ENCODE results near the gene EMILIN3.

EMILIN3 gene

GRCh38 chr20:41366546-41367392 lies at the start of gene EMILIN3:
Gene EMILIN3, minus strand, starts transcription at chr20:41366818. Its CDS starts 184 bp downstream, at chr20:41366634.
- Histone ChIP-seq H3K27me3 (ENCODE audit: control insufficient read depth, insufficient read depth, low read length) (peaks cover 27% of the 10 kb centered on the region), H3K4me3 (ENCODE audit: low read length) (peak within 1 kb of the TSS; percentile 39; the same call in 1 of the 2 replicates), H3K9me3 (ENCODE audit: control insufficient read depth, insufficient read depth, low read length) (peaks cover 3% of the 10 kb centered on the region), H3K36me3 (ENCODE audit: control insufficient read depth, insufficient read depth, low read length) (no peaks in the 10 kb centered on the region), H3K4me1 (ENCODE audit: control insufficient read depth, insufficient read depth, low read length) (no peaks in the 10 kb centered on the region; the same call in 1 of the 2 replicates), H3K27ac (ENCODE audit: low read length) (no peak within 1 kb of the TSS)
- DNase-seq (ENCODE audit: low read depth, low spot score): no peak
- no CpG with 5 or more reads among the region's 93 CpGs for WGBS (ENCODE audit: insufficient coverage, insufficient read length)

GRCh38 chr20:41415191-41415590 lies 48.6 kb upstream of the EMILIN3 start:
- Histone ChIP-seq H3K27me3 (ENCODE audit: control insufficient read depth, insufficient read depth, low read length) (no peaks in the 10 kb centered on the region), H3K9me3 (ENCODE audit: control insufficient read depth, insufficient read depth, low read length) (no peaks in the 10 kb centered on the region), H3K4me1 (ENCODE audit: control insufficient read depth, insufficient read depth, low read length) (no peaks in the 10 kb centered on the region), H3K36me3 (ENCODE audit: control insufficient read depth, insufficient read depth, low read length) (peaks cover 22% of the 10 kb centered on the region), H3K4me3 (ENCODE audit: low read length) (no peak overlapping the region), H3K27ac (ENCODE audit: low read length) (no peak overlapping the region)
- DNase-seq (ENCODE audit: low read depth, low spot score): no peak
- no CpG with 5 or more reads among the region's 8 CpGs for WGBS (ENCODE audit: insufficient coverage, insufficient read length)

- no CpG with 5 or more reads among the region's 5 CpGs for WGBS (ENCODE audit: insufficient coverage, insufficient read length)
- no peak for DNase-seq (ENCODE audit: low read depth, low spot score)
- Histone ChIP-seq H3K36me3 (ENCODE audit: control insufficient read depth, insufficient read depth, low read length) (peaks cover 22% of the 10 kb centered on the region), H3K4me3 (ENCODE audit: low read length) (no peak overlapping the region), H3K9me3 (ENCODE audit: control insufficient read depth, insufficient read depth, low read length) (no peaks in the 10 kb centered on the region), H3K27me3 (ENCODE audit: control insufficient read depth, insufficient read depth, low read length) (no peaks in the 10 kb centered on the region), H3K4me1 (ENCODE audit: control insufficient read depth, insufficient read depth, low read length) (no peaks in the 10 kb centered on the region), H3K27ac (ENCODE audit: low read length) (no peak overlapping the region)
These were observed 46.6 kb upstream of the EMILIN3 start for GRCh38 chr20:41413169-41413568.

- DNase-seq (ENCODE audit: low read depth, low spot score): no peak
- Histone ChIP-seq H3K27me3 (ENCODE audit: control insufficient read depth, insufficient read depth, low read length) (no peaks in the 10 kb centered on the region), H3K4me3 (ENCODE audit: low read length) (no peak overlapping the region), H3K4me1 (ENCODE audit: control insufficient read depth, insufficient read depth, low read length) (no peaks in the 10 kb centered on the region), H3K9me3 (ENCODE audit: control insufficient read depth, insufficient read depth, low read length) (no peaks in the 10 kb centered on the region), H3K36me3 (ENCODE audit: control insufficient read depth, insufficient read depth, low read length) (peaks cover 25% of the 10 kb centered on the region), H3K27ac (ENCODE audit: low read length) (no peak overlapping the region)
- no CpG with 5 or more reads among the region's 12 CpGs for WGBS (ENCODE audit: insufficient coverage, insufficient read length)
These were observed 45.9 kb upstream of the EMILIN3 start for GRCh38 chr20:41412324-41413120.

GRCh38 chr20:41411391-41411847 lies 44.8 kb upstream of the EMILIN3 start:
- Histone ChIP-seq H3K27me3 (ENCODE audit: control insufficient read depth, insufficient read depth, low read length) (no peaks in the 10 kb centered on the region), H3K27ac (ENCODE audit: low read length) (no peak overlapping the region), H3K36me3 (ENCODE audit: control insufficient read depth, insufficient read depth, low read length) (peaks cover 25% of the 10 kb centered on the region), H3K4me1 (ENCODE audit: control insufficient read depth, insufficient read depth, low read length) (no peaks in the 10 kb centered on the region), H3K4me3 (ENCODE audit: low read length) (no peak overlapping the region), H3K9me3 (ENCODE audit: control insufficient read depth, insufficient read depth, low read length) (no peaks in the 10 kb centered on the region)
- DNase-seq (ENCODE audit: low read depth, low spot score): no peak
- no CpG with 5 or more reads among the region's 2 CpGs for WGBS (ENCODE audit: insufficient coverage, insufficient read length)

- no peaks in the 10 kb centered on the region for H3K27me3 ChIP-seq (ENCODE audit: control insufficient read depth, insufficient read depth, low read length)
- WGBS (ENCODE audit: insufficient coverage, insufficient read length): no CpG with 5 or more reads among the region's 9 CpGs
- H3K9me3 ChIP-seq (ENCODE audit: control insufficient read depth, insufficient read depth, low read length): no peaks in the 10 kb centered on the region
- no peak overlapping the region for H3K27ac ChIP-seq (ENCODE audit: low read length)
- peaks cover 30% of the 10 kb centered on the region for H3K36me3 ChIP-seq (ENCODE audit: control insufficient read depth, insufficient read depth, low read length)
- H3K4me1 ChIP-seq (ENCODE audit: control insufficient read depth, insufficient read depth, low read length): no peaks in the 10 kb centered on the region
- no peak overlapping the region for H3K4me3 ChIP-seq (ENCODE audit: low read length)
- DNase-seq (ENCODE audit: low read depth, low spot score): no peak
These were observed 42.4 kb upstream of the EMILIN3 start for GRCh38 chr20:41408986-41409385.

- no peaks in the 10 kb centered on the region for H3K4me1 ChIP-seq (ENCODE audit: control insufficient read depth, insufficient read depth, low read length)
- H3K27me3 ChIP-seq (ENCODE audit: control insufficient read depth, insufficient read depth, low read length): no peaks in the 10 kb centered on the region
- H3K9me3 ChIP-seq (ENCODE audit: control insufficient read depth, insufficient read depth, low read length): no peaks in the 10 kb centered on the region
- H3K36me3 ChIP-seq (ENCODE audit: control insufficient read depth, insufficient read depth, low read length): peaks cover 29% of the 10 kb centered on the region
- no peak overlapping the region for H3K4me3 ChIP-seq (ENCODE audit: low read length)
- no peak for DNase-seq (ENCODE audit: low read depth, low spot score)
- WGBS (ENCODE audit: insufficient coverage, insufficient read length): no CpG with 5 or more reads among the region's 5 CpGs
- H3K27ac ChIP-seq (ENCODE audit: low read length): no peak overlapping the region
These were observed 41.7 kb upstream of the EMILIN3 start for GRCh38 chr20:41408156-41408794.

- H3K4me1 ChIP-seq (ENCODE audit: control insufficient read depth, insufficient read depth, low read length): no peaks in the 10 kb centered on the region
- no peaks in the 10 kb centered on the region for H3K9me3 ChIP-seq (ENCODE audit: control insufficient read depth, insufficient read depth, low read length)
- no peak overlapping the region for H3K4me3 ChIP-seq (ENCODE audit: low read length)
- H3K27me3 ChIP-seq (ENCODE audit: control insufficient read depth, insufficient read depth, low read length): no peaks in the 10 kb centered on the region
- peaks cover 26% of the 10 kb centered on the region for H3K36me3 ChIP-seq (ENCODE audit: control insufficient read depth, insufficient read depth, low read length)
- H3K27ac ChIP-seq (ENCODE audit: low read length): no peak overlapping the region
- no peak for DNase-seq (ENCODE audit: low read depth, low spot score)
- no CpG with 5 or more reads among the region's 10 CpGs for WGBS (ENCODE audit: insufficient coverage, insufficient read length)
These were observed 41.0 kb upstream of the EMILIN3 start for GRCh38 chr20:41407607-41408006.

- no peak overlapping the region for H3K4me3 ChIP-seq (ENCODE audit: low read length)
- H3K27me3 ChIP-seq (ENCODE audit: control insufficient read depth, insufficient read depth, low read length): no peaks in the 10 kb centered on the region
- no peaks in the 10 kb centered on the region for H3K9me3 ChIP-seq (ENCODE audit: control insufficient read depth, insufficient read depth, low read length)
- WGBS (ENCODE audit: insufficient coverage, insufficient read length): no CpG with 5 or more reads among the region's 7 CpGs
- no peak overlapping the region for H3K27ac ChIP-seq (ENCODE audit: low read length)
- H3K36me3 ChIP-seq (ENCODE audit: control insufficient read depth, insufficient read depth, low read length): peaks cover 23% of the 10 kb centered on the region
- no peak for DNase-seq (ENCODE audit: low read depth, low spot score)
- H3K4me1 ChIP-seq (ENCODE audit: control insufficient read depth, insufficient read depth, low read length): no peaks in the 10 kb centered on the region
These were observed 40.4 kb upstream of the EMILIN3 start for GRCh38 chr20:41406896-41407444.

- no CpG with 5 or more reads among the region's 10 CpGs for WGBS (ENCODE audit: insufficient coverage, insufficient read length)
- Histone ChIP-seq H3K4me1 (ENCODE audit: control insufficient read depth, insufficient read depth, low read length) (no peaks in the 10 kb centered on the region), H3K9me3 (ENCODE audit: control insufficient read depth, insufficient read depth, low read length) (no peaks in the 10 kb centered on the region), H3K4me3 (ENCODE audit: low read length) (no peak overlapping the region), H3K27ac (ENCODE audit: low read length) (no peak overlapping the region), H3K27me3 (ENCODE audit: control insufficient read depth, insufficient read depth, low read length) (no peaks in the 10 kb centered on the region), H3K36me3 (ENCODE audit: control insufficient read depth, insufficient read depth, low read length) (peaks cover 20% of the 10 kb centered on the region)
- DNase-seq (ENCODE audit: low read depth, low spot score): no peak
These were observed 39.7 kb upstream of the EMILIN3 start for GRCh38 chr20:41406353-41406752.

All from iPS DF 6.9 (cell line).